BLaER1 treated with 17β-estradiol and CSF1 and Interleukin-3, amounts not matched to agents 10 nM and 100 nM (cell line): Measurements from ENCODE around the gene CRYAB.

Source experiments
- H3K27ac ChIP-seq, 11 experiments: shearing (Covaris generic); formaldehyde crosslinking; 2 replicates each; pipeline ENCODE4 v1.8.1; 2022
- H3K27me3 ChIP-seq, 11 experiments: shearing (Covaris generic); formaldehyde crosslinking; 2 replicates each; pipeline ENCODE4 v1.8.1; 2022
- H3K36me3 ChIP-seq, 11 experiments: shearing (Covaris generic); formaldehyde crosslinking; 2 replicates each; pipeline ENCODE4 v1.8.1; 2022
- H3K4me1 ChIP-seq, 10 experiments: shearing (Covaris generic); formaldehyde crosslinking; 2 replicates each; pipeline ENCODE4 v1.8.1; 2022
- H3K4me2 ChIP-seq, 11 experiments: shearing (Covaris generic); formaldehyde crosslinking; 2 replicates each; pipeline ENCODE4 v1.8.1; 2022
- H3K4me3 ChIP-seq, 10 experiments: shearing (Covaris generic); formaldehyde crosslinking; 2 replicates each; pipeline ENCODE4 v1.8.1; 2022
- H3K9ac ChIP-seq, 11 experiments: shearing (Covaris generic); formaldehyde crosslinking; 2 replicates each; pipeline ENCODE4 v1.8.1; 2022
- H3K9me3 ChIP-seq, 11 experiments: shearing (Covaris generic); formaldehyde crosslinking; replicated peaks in 1 of 11; 2 replicates each; pipeline ENCODE4 v1.8.1; 2022
- H4K20me1 ChIP-seq, 11 experiments: shearing (Covaris generic); formaldehyde crosslinking; 2 replicates each; pipeline ENCODE4 v1.8.1; 2022
- Cebpa-rat ChIP-seq, 11 experiments: shearing (Covaris generic); IDR thresholded peaks; 2 replicates each; pipeline ENCODE4 v1.8.1; 2022

CRYAB gene

GRCh38 chr11:111945198-111945597 is 33.6 kb upstream of the CRYAB start:
- Histone ChIP-seq H4K20me1 (no peaks in the 10 kb centered on the region; a peak in 1 of 22 replicates), H3K4me2 (no peak overlapping the region), H3K9me3 (no peaks in the 10 kb centered on the region), H3K27me3 (no peaks in the 10 kb centered on the region), H3K9ac (no peak overlapping the region), H3K4me3 (no peak overlapping the region), H3K27ac (no peak overlapping the region), H3K36me3 (no peaks in the 10 kb centered on the region), H3K4me1 (peaks cover 0 to 18% (median 2%) of the 10 kb centered on the region in 10 experiments; a peak in 7 of 20 replicates)
- TF ChIP-seq Cebpa-rat (IDR thresholded peaks at IDR 0.05), result no peak

- H4K20me1 ChIP-seq, result no peaks in the 10 kb centered on the region; a peak in 1 of 22 replicates
- H3K27me3 ChIP-seq, result no peaks in the 10 kb centered on the region
- no peaks in the 10 kb centered on the region for H3K36me3 ChIP-seq
- no peak for TF ChIP-seq Cebpa-rat (IDR thresholded peaks at IDR 0.05)
- H3K4me1 ChIP-seq, result peaks cover 0 to 18% (median 2%) of the 10 kb centered on the region in 10 experiments; a peak in 7 of 20 replicates
- H3K9ac ChIP-seq, result no peak overlapping the region
- no peaks in the 10 kb centered on the region for H3K9me3 ChIP-seq
- no peak overlapping the region for H3K27ac ChIP-seq
- no peak overlapping the region for H3K4me2 ChIP-seq
- H3K4me3 ChIP-seq, result no peak overlapping the region
Measured at GRCh38 chr11:111944651-111945051, 33.1 kb upstream of the CRYAB start.

GRCh38 chr11:111944139-111944538 is 32.6 kb upstream of the CRYAB start:
- Histone ChIP-seq H3K4me2 (no peak overlapping the region), H3K9ac (no peak overlapping the region), H3K9me3 (no peaks in the 10 kb centered on the region), H3K27me3 (no peaks in the 10 kb centered on the region), H3K27ac (no peak overlapping the region), H3K36me3 (no peaks in the 10 kb centered on the region), H4K20me1 (no peaks in the 10 kb centered on the region; a peak in 1 of 22 replicates), H3K4me1 (peaks cover 0 to 17% (median 2%) of the 10 kb centered on the region in 10 experiments; a peak in 13 of 20 replicates), H3K4me3 (no peak overlapping the region)
- no peak for TF ChIP-seq Cebpa-rat (IDR thresholded peaks at IDR 0.05)

GRCh38 chr11:111942829-111943228 is 31.3 kb upstream of the CRYAB start:
- H3K27me3 ChIP-seq, result peaks cover 0 to 7% (median 3%) of the 10 kb centered on the region in 11 experiments; a peak in 9 of 22 replicates
- no peak for TF ChIP-seq Cebpa-rat (IDR thresholded peaks at IDR 0.05)
- peaks cover 9 to 30% (median 15%) of the 10 kb centered on the region in 10 experiments for H3K4me1 ChIP-seq
- no peak overlapping the region for H3K4me3 ChIP-seq
- no peak overlapping the region for H3K4me2 ChIP-seq
- no peaks in the 10 kb centered on the region for H3K36me3 ChIP-seq
- H3K27ac ChIP-seq, result no peak overlapping the region
- H3K9me3 ChIP-seq, result no peaks in the 10 kb centered on the region
- H3K9ac ChIP-seq, result no peak overlapping the region
- H4K20me1 ChIP-seq, result no peaks in the 10 kb centered on the region; a peak in 1 of 22 replicates

GRCh38 chr11:111941963-111942362 is 30.4 kb upstream of the CRYAB start:
- peaks cover 0 to 15% (median 12%) of the 10 kb centered on the region in 11 experiments; a peak in 13 of 22 replicates for H3K27me3 ChIP-seq
- H3K9ac ChIP-seq, result no peak overlapping the region
- H3K9me3 ChIP-seq, result no peaks in the 10 kb centered on the region
- no peaks in the 10 kb centered on the region for H3K36me3 ChIP-seq
- H3K27ac ChIP-seq, result no peak overlapping the region
- peaks cover 17 to 31% (median 23%) of the 10 kb centered on the region in 10 experiments for H3K4me1 ChIP-seq
- no peaks in the 10 kb centered on the region; a peak in 1 of 22 replicates for H4K20me1 ChIP-seq
- H3K4me3 ChIP-seq, result no peak overlapping the region
- no peak for TF ChIP-seq Cebpa-rat (IDR thresholded peaks at IDR 0.05)
- H3K4me2 ChIP-seq, result no peak overlapping the region

- Histone ChIP-seq H3K27ac (no peak overlapping the region), H3K4me2 (no peak overlapping the region), H3K4me3 (no peak overlapping the region), H3K9ac (no peak overlapping the region), H3K9me3 (no peaks in the 10 kb centered on the region), H3K36me3 (no peaks in the 10 kb centered on the region), H3K27me3 (peaks cover 0 to 27% (median 15%) of the 10 kb centered on the region in 11 experiments; a peak in 14 of 22 replicates), H4K20me1 (no peaks in the 10 kb centered on the region; a peak in 1 of 22 replicates), H3K4me1 (peaks cover 37 to 44% (median 40%) of the 10 kb centered on the region in 10 experiments)
- no peak for TF ChIP-seq Cebpa-rat (IDR thresholded peaks at IDR 0.05)
Measured at GRCh38 chr11:111939836-111940604, 28.4 kb upstream of the CRYAB start.

- peak overlapping the region; percentile 36 to 94 (median 94) for H3K4me2 ChIP-seq
- H3K4me1 ChIP-seq, result peaks cover 39 to 45% (median 42%) of the 10 kb centered on the region in 10 experiments
- peak overlapping the region in 6 of 11 experiments; percentile 33 to 63 (median 51); a peak in 12 of 22 replicates for H3K27ac ChIP-seq
- H3K36me3 ChIP-seq, result no peaks in the 10 kb centered on the region
- peak overlapping the region in 4 of 11 experiments; percentile 4 to 31 (median 11); a peak in 3 of 22 replicates for H3K9ac ChIP-seq
- no peaks in the 10 kb centered on the region for H3K9me3 ChIP-seq
- H3K4me3 ChIP-seq, result peak overlapping the region in 1 of 10 experiments; percentile 25; a peak in 3 of 20 replicates
- TF ChIP-seq Cebpa-rat (IDR thresholded peaks at IDR 0.05), result no peak
- H3K27me3 ChIP-seq, result peaks cover 0 to 27% (median 15%) of the 10 kb centered on the region in 11 experiments; a peak in 14 of 22 replicates
- no peaks in the 10 kb centered on the region; a peak in 1 of 22 replicates for H4K20me1 ChIP-seq
Measured at GRCh38 chr11:111938687-111939160, 27.2 kb upstream of the CRYAB start.

GRCh38 chr11:111937844-111938243 is 26.3 kb upstream of the CRYAB start:
- H3K4me3 ChIP-seq, result peak overlapping the region in 7 of 10 experiments; percentile 68 to 74 (median 70); a peak in 8 of 20 replicates
- H3K4me1 ChIP-seq, result peaks cover 39 to 45% (median 42%) of the 10 kb centered on the region in 10 experiments
- TF ChIP-seq Cebpa-rat (IDR thresholded peaks at IDR 0.05), result no peak
- no peaks in the 10 kb centered on the region for H3K36me3 ChIP-seq
- no peaks in the 10 kb centered on the region; a peak in 1 of 22 replicates for H4K20me1 ChIP-seq
- peaks cover 0 to 27% (median 15%) of the 10 kb centered on the region in 11 experiments; a peak in 14 of 22 replicates for H3K27me3 ChIP-seq
- no peaks in the 10 kb centered on the region for H3K9me3 ChIP-seq
- peak overlapping the region; percentile 74 to 94 (median 94) for H3K4me2 ChIP-seq
- peak overlapping the region in 1 of 11 experiments; percentile 73; a peak in 1 of 22 replicates for H3K9ac ChIP-seq
- no peak overlapping the region for H3K27ac ChIP-seq

GRCh38 chr11:111937461-111937769 is 25.8 kb upstream of the CRYAB start:
- Histone ChIP-seq H3K9me3 (no peaks in the 10 kb centered on the region), H3K27ac (peak overlapping the region in 5 of 11 experiments; percentile 26 to 50 (median 29); a peak in 7 of 22 replicates), H3K4me1 (peaks cover 39 to 45% (median 42%) of the 10 kb centered on the region in 10 experiments), H3K4me2 (peak overlapping the region; percentile 74 to 94 (median 94)), H3K9ac (peak overlapping the region; percentile 43 to 73 (median 65)), H3K27me3 (peaks cover 0 to 27% (median 15%) of the 10 kb centered on the region in 11 experiments; a peak in 14 of 22 replicates), H3K4me3 (peak overlapping the region; percentile 65 to 77 (median 70)), H4K20me1 (no peaks in the 10 kb centered on the region; a peak in 1 of 22 replicates), H3K36me3 (no peaks in the 10 kb centered on the region)
- TF ChIP-seq Cebpa-rat (IDR thresholded peaks at IDR 0.05), result no peak
